Stimulated activated naive CD8-positive, alpha-beta T cell treated with anti-CD3 and anti-CD28 coated beads, Interleukin-15, amount 100 ng/mL, for 72 hours (primary cell): ENCODE results near the gene PTPRT.
"Not testable (repeated sequence)": the region's sequence is repeated elsewhere in the genome, so short reads cannot be mapped to it uniquely, and the experiment has no call there.

Experiments
- ATAC-seq: fragments of 150-1000 bp; cut with Tn5 transposase; 2 replicates; pipeline ENCODE4 v1.10.0; 2021; ENCODE audit warnings: mild to moderate bottlenecking, moderate library complexity
- DNase-seq, 2 donors: peaks; one replicate each; pipeline ENCODE4 v3.0.0; 2021 to 2022
- H3K27ac Mint-ChIP-seq, 2 donors: one replicate each; pipeline ENCODE4 v1.8.0; 2022; ENCODE audit warnings: mild to moderate bottlenecking in 2 of 2, mixed read lengths in 2 of 2, moderate library complexity in 2 of 2
- H3K27me3 Mint-ChIP-seq: one replicate; pipeline ENCODE4 v1.8.0; 2022; ENCODE audit warnings: mixed read lengths
- H3K4me1 Mint-ChIP-seq: one replicate; pipeline ENCODE4 v1.8.0; 2022; ENCODE audit warnings: mild to moderate bottlenecking, mixed read lengths
- H3K4me3 Mint-ChIP-seq, 2 donors: one replicate each; pipeline ENCODE4 v1.8.0; 2022; ENCODE audit warnings: mild to moderate bottlenecking in 2 of 2, mixed read lengths in 2 of 2, moderate library complexity in 1 of 2
- H3K9me3 Mint-ChIP-seq, 2 donors: one replicate each; pipeline ENCODE4 v1.8.0; 2022; ENCODE audit warnings: mixed read lengths in 2 of 2

The PTPRT gene

DNA sequence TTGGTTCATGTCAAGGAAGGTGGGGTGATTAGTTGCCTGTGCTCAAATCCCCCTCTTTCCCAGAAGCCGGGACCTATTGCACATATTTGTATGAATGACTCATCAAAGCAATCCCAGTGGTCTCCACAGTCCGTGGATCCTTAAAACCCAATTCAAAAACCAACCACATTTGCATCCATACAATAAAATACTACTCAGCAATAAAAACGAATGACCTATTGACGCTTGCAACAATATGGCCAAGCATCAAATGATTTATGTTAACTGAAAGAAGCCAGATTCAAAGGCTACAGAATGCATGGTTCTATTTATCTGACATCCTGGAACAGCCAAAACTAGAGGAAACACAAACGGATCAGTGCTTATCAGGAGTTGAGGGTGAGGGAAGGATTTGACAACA is 275.4 kb downstream of the PTPRT start:
- ATAC-seq (no peak), DNase-seq (no peak)
- H3K27ac Mint-ChIP-seq, result no peak overlapping the region
- peaks cover 7 to 28% of the 10 kb centered on the region in 2 donors for H3K9me3 Mint-ChIP-seq
- no peak overlapping the region for H3K4me3 Mint-ChIP-seq
- no peaks in the 10 kb centered on the region for H3K4me1 Mint-ChIP-seq
- H3K27me3 Mint-ChIP-seq, result no peaks in the 10 kb centered on the region

DNA sequence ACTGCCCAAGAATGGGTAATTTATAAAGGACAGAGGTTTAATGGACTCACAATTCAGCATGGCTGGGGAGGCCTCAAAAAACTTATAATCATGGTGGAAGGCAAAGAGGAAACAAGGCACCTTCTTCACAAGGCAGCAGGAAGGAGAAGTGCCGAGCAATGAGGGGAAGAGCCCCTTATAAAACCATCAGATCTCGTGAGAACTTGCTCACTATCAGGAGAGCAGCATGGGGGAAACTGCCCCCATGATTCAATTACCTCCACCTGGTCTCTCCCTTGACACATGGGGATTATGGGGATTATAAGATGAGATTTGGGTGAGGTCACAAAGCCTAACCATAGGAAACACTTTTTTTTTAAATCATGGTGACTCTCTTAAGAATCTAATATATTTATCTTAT is 278.9 kb downstream of the PTPRT start:
- ATAC-seq, DNase-seq, H3K4me3 Mint-ChIP-seq, H3K4me1 Mint-ChIP-seq, H3K27me3 Mint-ChIP-seq: not testable (repeated sequence)
- Mint-ChIP-seq H3K27ac (peak overlapping the region in 1 of 2 donors; percentile 46), H3K9me3 (peaks cover 7 to 30% of the 10 kb centered on the region in 2 donors)

DNA sequence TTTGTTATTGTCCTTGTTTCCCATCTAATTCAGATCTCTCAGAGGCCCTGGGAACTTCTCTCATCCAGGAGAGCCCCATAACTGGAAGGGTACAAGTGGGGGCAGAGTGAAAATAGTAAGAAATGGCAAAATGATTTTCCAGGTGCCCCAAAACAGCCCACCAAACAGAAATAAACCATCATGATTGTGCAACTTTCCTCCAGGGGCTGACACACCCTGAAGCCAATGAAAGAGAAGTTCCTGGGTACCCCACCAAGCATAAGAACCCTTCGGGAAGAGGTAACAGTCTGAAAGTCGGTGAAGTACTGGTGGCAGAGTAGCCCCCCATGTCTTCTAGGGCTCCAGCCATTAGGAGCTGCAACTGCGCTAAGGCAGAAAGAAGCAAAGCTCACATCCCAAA is 282.0 kb downstream of the PTPRT start:
- no peak overlapping the region for H3K27ac Mint-ChIP-seq
- no peak for ATAC-seq
- H3K4me1 Mint-ChIP-seq, result no peaks in the 10 kb centered on the region
- no peaks in the 10 kb centered on the region for H3K27me3 Mint-ChIP-seq
- peaks cover 7 to 36% of the 10 kb centered on the region in 2 donors for H3K9me3 Mint-ChIP-seq
- DNase-seq, result no peak
- no peak overlapping the region for H3K4me3 Mint-ChIP-seq

DNA sequence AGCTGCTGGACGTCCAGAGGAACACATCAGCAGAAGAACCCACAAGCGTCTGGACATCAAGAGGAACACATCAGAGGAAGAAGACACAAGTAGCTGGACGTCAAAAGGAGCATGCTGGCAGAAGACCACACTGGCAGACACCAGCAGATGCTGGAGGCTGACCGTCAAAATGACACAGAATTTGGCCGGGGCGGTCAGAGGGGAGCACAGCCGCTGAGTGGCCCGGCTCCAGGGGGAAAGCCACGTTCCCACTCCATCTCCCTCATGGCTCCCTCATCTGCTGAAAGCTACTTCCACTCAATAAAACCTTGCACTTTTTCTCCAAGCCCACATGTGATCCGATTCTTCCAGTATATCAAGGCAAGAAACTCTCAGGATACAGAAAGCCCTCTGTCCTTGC is 283.6 kb downstream of the PTPRT start:
- DNase-seq (no peak), ATAC-seq (no peak)
- Mint-ChIP-seq H3K27ac (no peak overlapping the region), H3K4me3 (no peak overlapping the region), H3K9me3 (peaks cover 12 to 36% of the 10 kb centered on the region in 2 donors), H3K27me3 (no peaks in the 10 kb centered on the region), H3K4me1 (no peaks in the 10 kb centered on the region)

DNA sequence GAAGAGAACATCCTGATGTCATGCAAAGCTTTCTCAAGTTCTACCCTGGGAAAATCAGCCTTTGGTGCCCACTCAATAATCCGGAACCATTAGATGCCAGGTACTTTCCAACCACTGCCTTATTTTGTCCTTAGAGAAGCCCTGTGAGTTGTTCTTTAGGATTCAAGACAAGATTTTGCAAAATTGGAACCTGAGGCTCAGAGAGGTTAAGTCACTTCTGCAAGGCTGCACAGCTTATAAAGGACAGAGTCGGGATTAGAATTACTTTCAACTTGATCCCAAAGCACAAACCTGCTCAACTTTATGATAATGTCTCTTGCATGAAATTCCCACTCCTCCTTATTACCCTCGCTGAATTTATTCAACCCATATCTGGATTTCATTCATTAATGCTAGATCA is 287.2 kb downstream of the PTPRT start:
- H3K27me3 Mint-ChIP-seq, result no peaks in the 10 kb centered on the region
- H3K9me3 Mint-ChIP-seq, result peaks cover 14 to 22% of the 10 kb centered on the region in 2 donors
- H3K4me1 Mint-ChIP-seq, result no peaks in the 10 kb centered on the region
- ATAC-seq, result no peak
- no peak overlapping the region for H3K4me3 Mint-ChIP-seq
- DNase-seq, result no peak
- H3K27ac Mint-ChIP-seq, result no peak overlapping the region

DNA sequence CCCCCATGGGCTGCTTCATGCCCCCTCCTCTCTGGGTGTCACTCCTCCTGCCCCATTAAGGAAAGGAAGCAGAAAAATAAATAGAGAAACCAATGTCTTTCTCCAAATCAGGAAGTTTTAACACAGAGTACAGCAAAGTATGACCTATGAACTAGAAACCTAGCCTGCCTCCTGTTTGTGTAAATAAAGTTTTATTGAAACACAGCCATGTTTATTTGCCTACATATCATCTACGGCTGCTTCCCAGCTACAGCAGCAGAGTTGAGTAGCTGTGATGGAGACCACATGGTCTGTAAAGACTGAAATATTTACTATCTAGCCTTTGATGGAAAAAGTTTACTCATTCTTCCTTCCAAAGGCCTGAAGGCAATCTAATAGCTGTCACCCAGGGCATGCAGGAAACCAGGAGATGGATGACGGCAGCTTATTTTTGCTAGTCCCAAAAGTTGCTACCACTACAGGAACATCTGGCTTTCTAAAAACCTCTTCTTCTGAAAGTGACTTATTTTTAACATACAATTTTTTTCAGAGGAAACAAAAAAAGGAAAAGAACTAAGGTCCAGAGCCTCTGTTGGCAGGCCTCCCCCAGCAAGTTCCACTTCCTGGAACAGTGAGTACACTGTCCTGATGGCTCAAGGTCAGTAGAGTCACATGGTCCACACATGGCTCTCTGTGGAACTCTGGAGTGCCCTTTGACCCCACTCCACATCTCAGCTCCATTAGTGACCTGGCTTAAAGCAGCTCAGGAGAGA is 287.8 kb downstream of the PTPRT start:
- no peak overlapping the region for H3K4me3 Mint-ChIP-seq
- no peaks in the 10 kb centered on the region for H3K4me1 Mint-ChIP-seq
- H3K27ac Mint-ChIP-seq, result no peak overlapping the region
- ATAC-seq (no peak), DNase-seq (no peak)
- no peaks in the 10 kb centered on the region for H3K27me3 Mint-ChIP-seq
- H3K9me3 Mint-ChIP-seq, result peaks cover 11 to 16% of the 10 kb centered on the region in 2 donors

DNA sequence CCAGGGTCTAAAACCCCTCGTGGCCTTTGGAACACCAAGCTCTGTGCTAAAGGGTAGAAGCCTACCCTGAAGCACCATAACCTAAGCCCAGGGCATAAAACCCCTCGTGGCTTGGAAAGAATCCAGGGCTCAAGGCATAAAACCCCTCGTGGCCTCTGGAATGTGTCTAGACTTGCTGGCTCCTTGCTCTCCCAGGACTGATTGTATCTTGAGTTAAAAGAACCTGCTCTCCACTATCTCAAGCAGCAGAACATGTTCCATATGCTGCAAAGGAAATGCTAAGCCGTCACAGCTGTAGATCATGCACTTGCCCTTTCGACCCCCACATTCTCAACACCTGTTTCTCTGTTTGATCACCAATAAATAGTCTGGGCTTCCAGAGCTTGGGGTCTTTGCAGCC is 288.9 kb downstream of the PTPRT start:
- not testable (repeated sequence) for H3K4me3 Mint-ChIP-seq, ATAC-seq, H3K27me3 Mint-ChIP-seq, H3K4me1 Mint-ChIP-seq, H3K27ac Mint-ChIP-seq, DNase-seq, H3K9me3 Mint-ChIP-seq

DNA sequence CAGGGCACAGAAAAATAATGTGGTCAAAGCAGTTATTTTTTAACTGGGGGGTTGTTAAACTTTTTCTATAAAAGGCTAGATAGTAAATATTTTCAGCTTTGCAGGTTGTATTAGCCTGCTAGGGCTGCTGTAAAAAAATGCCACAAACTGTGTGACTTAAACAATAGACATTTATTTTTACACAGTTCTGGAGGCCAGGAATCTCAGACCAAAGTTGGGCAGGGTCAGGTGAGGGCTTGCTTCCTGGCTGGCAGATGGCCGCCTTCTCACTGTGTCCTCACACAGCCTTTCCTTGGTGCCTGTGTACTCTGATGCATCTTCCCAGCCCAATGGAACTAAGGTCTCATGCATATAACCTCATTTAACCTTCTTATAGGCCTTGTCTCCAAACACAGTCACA is 294.7 kb downstream of the PTPRT start:
- H3K9me3 Mint-ChIP-seq, result peaks cover 0 to 3% of the 10 kb centered on the region in 2 donors
- H3K4me1 Mint-ChIP-seq, result no peaks in the 10 kb centered on the region
- DNase-seq (no peak), ATAC-seq (no peak)
- H3K27ac Mint-ChIP-seq, result no peak overlapping the region
- H3K27me3 Mint-ChIP-seq, result no peaks in the 10 kb centered on the region
- H3K4me3 Mint-ChIP-seq, result no peak overlapping the region

DNA sequence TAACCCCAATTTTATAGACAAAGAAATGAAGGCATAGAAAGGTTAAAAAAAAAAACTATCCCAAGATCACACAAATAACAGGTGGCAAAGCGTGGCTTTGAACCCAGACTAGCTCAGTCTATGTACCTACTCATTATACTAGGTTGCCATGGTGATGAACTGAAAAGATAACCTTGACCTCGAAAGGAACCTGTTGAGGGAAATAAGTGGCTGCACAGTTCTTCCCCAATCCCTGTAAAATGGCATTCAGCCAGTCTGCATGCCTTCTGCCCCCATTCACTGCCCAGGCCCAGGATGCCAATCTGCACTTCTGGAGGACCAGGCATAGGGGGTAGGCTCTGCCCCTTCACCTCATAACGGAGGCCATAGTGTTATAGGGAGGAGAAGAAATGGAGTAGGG is 295.2 kb downstream of the PTPRT start:
- H3K4me3 Mint-ChIP-seq, result no peak overlapping the region
- no peak for ATAC-seq
- H3K9me3 Mint-ChIP-seq, result peaks cover 0 to 3% of the 10 kb centered on the region in 2 donors
- no peaks in the 10 kb centered on the region for H3K4me1 Mint-ChIP-seq
- no peak for DNase-seq
- H3K27ac Mint-ChIP-seq, result no peak overlapping the region
- no peaks in the 10 kb centered on the region for H3K27me3 Mint-ChIP-seq

DNA sequence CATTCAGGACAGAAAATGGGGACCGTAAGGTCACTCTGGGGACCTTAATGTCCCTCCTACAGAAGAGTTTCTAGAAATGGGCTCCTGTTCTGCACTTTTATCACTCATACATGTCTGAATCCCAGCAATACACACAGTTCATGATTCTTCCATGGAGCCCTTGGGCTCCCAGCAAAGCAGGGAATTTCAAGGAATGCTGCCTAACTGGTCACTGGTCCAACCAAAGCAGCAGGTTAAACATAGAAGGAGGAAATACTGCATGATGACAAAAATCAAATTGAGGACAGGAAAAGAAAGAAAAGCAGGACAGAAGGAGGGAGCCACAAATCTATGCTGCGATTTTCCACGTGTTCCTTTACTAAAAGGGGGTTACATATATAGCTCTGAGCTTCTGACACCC is 300.2 kb downstream of the PTPRT start:
- Mint-ChIP-seq H3K27ac (no peak overlapping the region), H3K4me1 (no peaks in the 10 kb centered on the region), H3K4me3 (no peak overlapping the region), H3K9me3 (peaks cover 0 to 1% of the 10 kb centered on the region in 2 donors), H3K27me3 (no peaks in the 10 kb centered on the region)
- ATAC-seq (no peak), DNase-seq (no peak)

DNA sequence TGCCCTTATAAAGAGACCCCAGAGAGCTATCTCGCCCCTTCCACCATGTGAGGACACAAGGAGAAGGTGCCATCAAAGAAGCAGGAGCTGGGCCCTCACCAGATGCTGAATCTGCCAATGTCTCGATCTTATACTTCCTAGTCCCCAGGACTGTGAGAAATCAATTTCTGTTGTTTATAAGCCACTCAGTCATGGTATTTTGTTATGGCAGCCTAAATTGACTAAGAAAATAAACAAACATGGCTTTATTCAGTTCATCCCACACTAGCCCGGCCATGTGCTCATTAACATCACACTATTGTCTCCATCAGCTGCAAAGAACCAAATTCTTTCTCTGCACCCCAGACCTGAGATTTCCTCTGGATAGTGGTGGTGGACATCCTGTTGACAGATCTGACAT is 302.4 kb downstream of the PTPRT start:
- H3K4me1 Mint-ChIP-seq, result no peaks in the 10 kb centered on the region
- ATAC-seq, result no peak
- DNase-seq, result no peak
- no peaks in the 10 kb centered on the region for H3K27me3 Mint-ChIP-seq
- H3K4me3 Mint-ChIP-seq, result no peak overlapping the region
- H3K27ac Mint-ChIP-seq, result no peak overlapping the region
- peaks cover 0 to 18% of the 10 kb centered on the region in 2 donors for H3K9me3 Mint-ChIP-seq

DNA sequence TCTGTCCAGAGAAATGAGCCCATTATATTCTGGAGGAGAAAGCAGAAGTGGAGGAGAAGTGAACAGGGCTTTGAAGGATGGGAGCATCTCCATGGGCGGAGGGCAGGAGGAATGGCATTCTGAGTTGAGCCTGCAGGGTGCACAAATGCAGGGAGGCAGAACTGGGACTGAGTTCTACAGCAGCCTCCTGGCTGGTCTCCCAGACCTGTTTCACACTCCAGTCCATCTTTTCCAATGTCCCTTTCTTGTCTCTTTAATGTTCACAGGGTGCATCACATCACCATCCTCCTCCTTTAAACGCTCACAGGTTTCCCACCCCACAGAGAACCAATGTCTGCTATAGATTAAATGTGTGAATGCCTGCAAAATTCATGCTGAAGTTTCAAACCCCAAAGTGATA is 302.9 kb downstream of the PTPRT start:
- H3K4me3 Mint-ChIP-seq, result no peak overlapping the region
- DNase-seq (no peak), ATAC-seq (no peak)
- no peak overlapping the region for H3K27ac Mint-ChIP-seq
- H3K4me1 Mint-ChIP-seq, result no peaks in the 10 kb centered on the region
- H3K9me3 Mint-ChIP-seq, result peaks cover 0 to 22% of the 10 kb centered on the region in 2 donors
- H3K27me3 Mint-ChIP-seq, result no peaks in the 10 kb centered on the region

DNA sequence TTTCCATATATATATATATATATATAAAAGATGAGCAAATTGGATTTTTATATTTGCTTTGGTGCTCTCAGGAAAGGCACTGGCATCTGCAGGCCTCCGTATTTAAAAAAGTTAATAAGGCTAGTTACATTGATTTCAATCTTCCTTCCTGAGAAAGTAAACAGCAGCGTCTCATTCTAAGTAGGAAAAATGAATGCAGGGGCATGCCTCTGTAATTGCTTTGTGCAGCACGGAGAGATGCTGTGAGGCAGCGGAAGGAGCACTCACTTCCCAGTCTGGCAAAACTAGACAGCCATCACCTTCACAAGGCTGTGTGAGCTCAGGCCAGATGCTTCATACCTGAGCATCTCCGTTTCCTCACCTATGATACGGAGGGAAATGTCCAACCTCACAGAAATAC is 303.7 kb downstream of the PTPRT start:
- H3K4me3 Mint-ChIP-seq, result no peak overlapping the region
- no peaks in the 10 kb centered on the region for H3K27me3 Mint-ChIP-seq
- no peak overlapping the region for H3K27ac Mint-ChIP-seq
- H3K4me1 Mint-ChIP-seq, result no peaks in the 10 kb centered on the region
- DNase-seq (no peak), ATAC-seq (no peak)
- peaks cover 0 to 22% of the 10 kb centered on the region in 2 donors for H3K9me3 Mint-ChIP-seq

DNA sequence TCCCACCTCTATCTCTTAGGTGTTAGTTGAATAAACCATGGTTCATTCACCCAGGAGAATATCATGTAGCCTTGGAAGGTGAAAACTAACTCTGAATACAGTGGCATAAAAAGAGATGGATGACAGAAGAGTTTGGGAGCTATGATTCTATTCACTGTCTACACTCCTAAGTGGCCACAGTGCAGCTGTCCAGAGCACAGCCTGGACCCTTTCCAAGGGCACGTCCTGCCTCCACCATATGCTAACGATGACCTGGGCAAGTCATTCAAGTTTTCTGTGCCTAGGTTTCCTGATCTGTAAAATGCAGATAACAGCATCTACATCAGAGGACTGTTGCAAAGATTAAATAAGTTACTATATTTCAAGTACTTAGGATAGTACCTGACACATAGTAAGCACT is 314.1 kb downstream of the PTPRT start:
- Mint-ChIP-seq H3K27me3 (no peaks in the 10 kb centered on the region), H3K27ac (no peak overlapping the region), H3K4me1 (no peaks in the 10 kb centered on the region), H3K9me3 (no peaks in the 10 kb centered on the region), H3K4me3 (no peak overlapping the region)
- DNase-seq, result no peak
- ATAC-seq, result no peak

DNA sequence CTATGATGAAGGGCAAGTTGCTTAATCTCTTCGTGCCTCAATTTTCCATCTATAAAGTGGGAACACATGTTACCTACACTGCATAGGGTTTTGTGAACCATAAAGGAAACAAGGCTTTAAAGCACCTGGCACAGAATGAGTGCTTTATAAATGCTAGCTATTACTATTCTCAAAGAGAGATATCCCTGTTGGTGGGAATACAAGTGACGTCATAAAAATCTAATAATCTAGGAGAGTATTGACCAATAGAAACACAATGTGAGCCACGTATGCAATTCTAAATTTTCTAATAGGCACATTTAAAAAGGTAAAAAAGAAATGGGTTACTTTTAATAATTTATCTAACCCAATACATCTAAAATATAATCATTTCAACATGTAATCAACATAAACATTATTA is 316.4 kb downstream of the PTPRT start:
- ATAC-seq (no peak), DNase-seq (no peak)
- no peaks in the 10 kb centered on the region for H3K27me3 Mint-ChIP-seq
- H3K27ac Mint-ChIP-seq, result no peak overlapping the region
- H3K4me3 Mint-ChIP-seq, result no peak overlapping the region
- no peaks in the 10 kb centered on the region for H3K9me3 Mint-ChIP-seq
- H3K4me1 Mint-ChIP-seq, result no peaks in the 10 kb centered on the region

DNA sequence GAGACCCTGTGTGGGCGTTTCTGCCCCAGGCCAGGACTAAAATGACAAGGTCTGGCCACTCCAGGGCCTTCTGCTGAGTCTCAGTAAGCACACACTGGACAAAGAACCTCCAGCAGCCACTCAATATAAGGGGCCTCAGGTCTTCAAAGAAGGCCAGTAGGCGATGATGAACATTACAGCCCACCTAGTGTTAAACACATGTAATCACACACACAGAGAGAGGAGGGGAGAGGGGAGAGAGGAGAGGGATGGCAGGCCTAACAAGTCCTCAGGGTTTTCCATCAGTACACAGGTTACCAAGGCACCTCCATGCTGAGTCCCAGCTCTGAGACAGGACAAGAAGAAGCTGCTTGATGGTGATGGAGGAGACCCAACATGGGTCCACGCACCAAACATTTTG is 325.6 kb downstream of the PTPRT start:
- Mint-ChIP-seq H3K4me1 (no peaks in the 10 kb centered on the region), H3K27me3 (no peaks in the 10 kb centered on the region), H3K9me3 (no peaks in the 10 kb centered on the region), H3K4me3 (no peak overlapping the region), H3K27ac (no peak overlapping the region)
- no peak for ATAC-seq
- DNase-seq, result no peak

DNA sequence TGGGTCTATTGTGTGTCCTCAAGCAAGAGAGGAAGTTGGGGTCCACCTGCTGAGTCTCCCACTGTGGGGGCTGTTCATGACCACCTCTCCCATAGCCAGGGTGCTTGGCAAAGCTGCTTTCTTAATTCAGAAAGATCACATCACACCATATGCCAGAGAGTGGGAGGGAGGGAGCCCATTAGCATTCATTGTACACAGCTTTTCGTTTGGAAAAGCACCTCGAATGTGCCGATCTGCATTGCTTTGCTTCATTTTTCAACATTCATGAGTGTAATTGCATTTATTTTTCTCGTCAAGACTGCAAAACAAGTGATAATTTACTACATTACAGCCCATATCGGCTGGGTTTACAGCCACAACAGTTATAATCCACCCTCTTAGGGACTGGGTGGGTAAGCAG is 327.3 kb downstream of the PTPRT start:
- H3K9me3 Mint-ChIP-seq, result peaks cover 0 to under 1% of the 10 kb centered on the region in 2 donors
- H3K4me1 Mint-ChIP-seq, result no peaks in the 10 kb centered on the region
- H3K27ac Mint-ChIP-seq, result no peak overlapping the region
- no peak overlapping the region for H3K4me3 Mint-ChIP-seq
- ATAC-seq (no peak), DNase-seq (no peak)
- H3K27me3 Mint-ChIP-seq, result no peaks in the 10 kb centered on the region
